H9 (cell line): ENCODE measurements around the gene SRGAP1. TPM values are rescaled to one million over a fixed set of nuclear protein-coding genes. Genes with fewer than 3 reads are reported as not detected.

Source experiments
- DNase-seq: peaks from one replicate; pipeline ENCODE4 v3.0.0-alpha.2; 2017
- H2AFZ ChIP-seq: one replicate; pipeline ENCODE4 v1.6.1; 2013; ENCODE audit warnings: mild to moderate bottlenecking, low read length, control low read depth, moderate library complexity
- H2AK5ac ChIP-seq: 2 replicates; pipeline ENCODE4 v1.6.1; 2013; ENCODE audit warnings: low read length, control low read depth, mixed read lengths; ENCODE audit not compliant: insufficient read length
- H2BK120ac ChIP-seq: one replicate; pipeline ENCODE4 v1.6.1; 2013; ENCODE audit warnings: low read depth, mild to moderate bottlenecking, low read length, control low read depth, inconsistent platforms; ENCODE audit not compliant: poor library complexity, severe bottlenecking
- H2BK12ac ChIP-seq: 2 replicates; pipeline ENCODE4 v1.6.1; 2013; ENCODE audit warnings: low read length, control low read depth, mixed read lengths, low read depth; ENCODE audit not compliant: insufficient read length
- H2BK15ac ChIP-seq: 2 replicates; pipeline ENCODE4 v1.6.1; 2013; ENCODE audit warnings: low read depth, low read length, control low read depth
- H2BK20ac ChIP-seq: one replicate; pipeline ENCODE4 v1.6.1; 2013; ENCODE audit warnings: low read depth, mild to moderate bottlenecking, low read length, control low read depth, inconsistent platforms; ENCODE audit not compliant: poor library complexity, severe bottlenecking
- H2BK5ac ChIP-seq: 2 replicates; pipeline ENCODE4 v1.6.1; 2013; ENCODE audit warnings: low read length, control low read depth, mixed read lengths; ENCODE audit not compliant: insufficient read length
- H3K14ac ChIP-seq: 2 replicates; pipeline ENCODE4 v1.6.1; 2013; ENCODE audit warnings: low read length, control low read depth; ENCODE audit not compliant: insufficient read depth
- H3K18ac ChIP-seq: 2 replicates; pipeline ENCODE4 v1.6.1; 2013; ENCODE audit warnings: low read depth, mild to moderate bottlenecking, mixed read lengths, low read length, control low read depth; ENCODE audit not compliant: insufficient read length
- H3K23ac ChIP-seq: 2 replicates; pipeline ENCODE4 v1.6.1; 2013; ENCODE audit warnings: low read length, control low read depth, mixed read lengths, low read depth; ENCODE audit not compliant: insufficient read length
- H3K23me2 ChIP-seq: 2 replicates; pipeline ENCODE4 v1.6.1; 2013; ENCODE audit warnings: low read depth, mild to moderate bottlenecking, mixed read lengths, low read length, control low read depth; ENCODE audit not compliant: insufficient read length, poor library complexity, severe bottlenecking
- H3K27ac ChIP-seq: 2 replicates; pipeline ENCODE4 v1.5.1; 2013; ENCODE audit warnings: low read length, control low read depth, mixed read lengths, low read depth; ENCODE audit not compliant: insufficient read length
- H3K27me3 ChIP-seq: 2 replicates; pipeline ENCODE4 v1.6.1; 2013; ENCODE audit warnings: low read length, control low read depth, inconsistent platforms; ENCODE audit not compliant: insufficient read depth
- H3K4ac ChIP-seq: 2 replicates; pipeline ENCODE4 v1.6.1; 2013; ENCODE audit warnings: low read depth, mild to moderate bottlenecking, control low read depth, inconsistent platforms, low read length, moderate library complexity
- H3K4me1 ChIP-seq: 2 replicates; pipeline ENCODE4 v1.6.1; 2013; ENCODE audit warnings: low read length, control low read depth, inconsistent platforms; ENCODE audit not compliant: insufficient read depth
- H3K4me2 ChIP-seq: 2 replicates; pipeline ENCODE4 v1.6.1; 2013; ENCODE audit warnings: low read length, control low read depth, mixed read lengths; ENCODE audit not compliant: insufficient read length, insufficient read depth
- H3K56ac ChIP-seq: 2 replicates; pipeline ENCODE4 v1.6.1; 2013; ENCODE audit warnings: low read depth, mild to moderate bottlenecking, mixed read lengths, low read length, control low read depth; ENCODE audit not compliant: insufficient read length
- H3K79me1 ChIP-seq: 2 replicates; pipeline ENCODE4 v1.6.1; 2013; ENCODE audit warnings: low read depth, mild to moderate bottlenecking, moderate library complexity, low read length, control low read depth, inconsistent platforms; ENCODE audit not compliant: insufficient read depth, poor library complexity, severe bottlenecking
- H3K79me2 ChIP-seq: 2 replicates; pipeline ENCODE4 v1.6.1; 2013; ENCODE audit warnings: low read length, control low read depth, inconsistent platforms; ENCODE audit not compliant: insufficient read depth
- H3K9ac ChIP-seq: 2 replicates; pipeline ENCODE4 v1.6.1; 2013; ENCODE audit warnings: low read length, control low read depth, mixed read lengths; ENCODE audit not compliant: insufficient read length; ENCODE audit errors: extremely low read depth
- H3K9me3 ChIP-seq: one replicate; pipeline ENCODE4 v1.6.1; 2013; ENCODE audit warnings: low read depth, low read length, inconsistent platforms; ENCODE audit not compliant: control insufficient read depth
- H3T11ph ChIP-seq: one replicate; pipeline ENCODE4 v1.6.1; 2013; ENCODE audit warnings: mild to moderate bottlenecking, low read length, control low read depth, inconsistent platforms
- H4K20me1 ChIP-seq: one replicate; pipeline ENCODE4 v1.6.1; 2013; ENCODE audit not compliant: control insufficient read depth, insufficient read length, insufficient read depth
- H4K5ac ChIP-seq: 2 replicates; pipeline ENCODE4 v1.6.1; 2013; ENCODE audit warnings: low read depth, mild to moderate bottlenecking, mixed read lengths, low read length, control low read depth; ENCODE audit not compliant: insufficient read length
- H4K8ac ChIP-seq: replicated peaks from 2 replicates; pipeline ENCODE4 v1.6.1; 2013; ENCODE audit warnings: low read length, control low read depth, mixed read lengths, low read depth; ENCODE audit not compliant: insufficient read length
- H4K91ac ChIP-seq: 2 replicates; pipeline ENCODE4 v1.6.1; 2013; ENCODE audit warnings: low read depth, mild to moderate bottlenecking, moderate library complexity, mixed read lengths, low read length, control low read depth; ENCODE audit not compliant: insufficient read length
- H3K27ac Mint-ChIP-seq, 3 experiments: 2 replicates in 2 of 3; 3 replicates in 1 of 3; pipeline ENCODE4 v1.8.0; 2020 to 2021; ENCODE audit warnings: mixed read lengths in 3 of 3, mild to moderate bottlenecking in 1 of 3, moderate library complexity in 1 of 3
- H3K27me3 Mint-ChIP-seq: 2 replicates; pipeline ENCODE4 v1.8.0; 2021; ENCODE audit warnings: low read depth, mild to moderate bottlenecking, moderate library complexity, mixed read lengths
- H3K36me3 Mint-ChIP-seq, 3 experiments: 2 replicates in 2 of 3; 3 replicates in 1 of 3; pipeline ENCODE4 v1.8.0; 2020 to 2021; ENCODE audit warnings: low read depth in 3 of 3, mixed read lengths in 3 of 3; ENCODE audit not compliant: insufficient read depth in 1 of 3
- H3K4me1 Mint-ChIP-seq, 2 experiments: 2 replicates each; pipeline ENCODE4 v1.8.0; 2020; ENCODE audit warnings: mixed read lengths in 2 of 2
- H3K4me3 Mint-ChIP-seq, 2 experiments: 2 replicates in 1 of 2; 3 replicates in 1 of 2; pipeline ENCODE4 v1.8.0; 2020 to 2021; ENCODE audit warnings: mild to moderate bottlenecking in 2 of 2, mixed read lengths in 2 of 2, moderate library complexity in 1 of 2
- H3K9me3 Mint-ChIP-seq, 2 experiments: 2 replicates in 1 of 2; 3 replicates in 1 of 2; pipeline ENCODE4 v1.8.0; 2020; ENCODE audit warnings: mild to moderate bottlenecking in 2 of 2, mixed read lengths in 2 of 2, moderate library complexity in 1 of 2
- CTCF ChIP-seq: fragments of 200-600 bp; sonication (generic); conservative IDR thresholded peaks from 3 replicates; pipeline ENCODE4 v1.8.0; 2021; ENCODE audit warnings: antibody characterized with exemption, mild to moderate bottlenecking
- WGBS: extraction: QIAGEN DNeasy Blood & Tissue Kit; methylation state at CpG from one replicate; pipeline ENCODE4 v1.1.7; 2013; ENCODE audit warnings: missing lambda C conversion rate, low lambda C conversion rate, mixed read lengths; ENCODE audit not compliant: insufficient read length; ENCODE audit errors: extremely low coverage; 5-methylcytosine and 5-hydroxymethylcytosine counted together
- total RNA-seq: library from RNA; stranded (reverse); gene quantifications from 2 replicates; pipeline ENCODE4 v1.2.1, GENCODE V29; 2021

SRGAP1 gene
- total RNA-seq, 1 experiment from 2014 or later: 4.8 TPM

GRCh38 chr12:63907561-63907960 lies 63.1 kb downstream of the SRGAP1 start:
- no peak overlapping the region for H2BK20ac ChIP-seq
- no peak overlapping the region for H2BK120ac ChIP-seq
- Mint-ChIP-seq H3K4me3 (no peak overlapping the region), H3K4me1 (no peaks in the 10 kb centered on the region), H3K36me3 (peaks cover 0 to 4% (median 0%) of the 10 kb centered on the region in 3 experiments; a peak in 1 of 7 replicates), H3K27me3 (no peaks in the 10 kb centered on the region), H3K9me3 (peaks cover 3% of the 10 kb centered on the region in 2 experiments; a peak in 3 of 5 replicates), H3K27ac (no peak overlapping the region)
- no peak overlapping the region for H4K91ac ChIP-seq
- no peak overlapping the region for H3K27ac ChIP-seq
- no peak overlapping the region for H3K14ac ChIP-seq
- no peak overlapping the region for H3K4ac ChIP-seq
- TF ChIP-seq CTCF: no peak
- H2BK15ac ChIP-seq: no peak overlapping the region
- H3K9ac ChIP-seq: no peak overlapping the region
- DNase-seq: no peak
- H3K79me2 ChIP-seq: no peaks in the 10 kb centered on the region
- H3T11ph ChIP-seq: no peak overlapping the region
- H3K79me1 ChIP-seq: peaks cover 3% of the 10 kb centered on the region
- no peak overlapping the region for H4K8ac ChIP-seq
- no peak overlapping the region for H4K5ac ChIP-seq
- no peak overlapping the region for H3K4me2 ChIP-seq
- no peak overlapping the region for H2BK12ac ChIP-seq
- no peak overlapping the region for H3K18ac ChIP-seq
- H3K23me2 ChIP-seq: no peaks in the 10 kb centered on the region
- no peaks in the 10 kb centered on the region for H3K9me3 ChIP-seq
- H2BK5ac ChIP-seq: no peak overlapping the region
- no peaks in the 10 kb centered on the region for H4K20me1 ChIP-seq
- no peak overlapping the region for H3K23ac ChIP-seq
- H3K4me1 ChIP-seq: no peaks in the 10 kb centered on the region
- no peak overlapping the region for H3K56ac ChIP-seq
- no CpG with 5 or more reads among the region's 2 CpGs for WGBS
- H3K27me3 ChIP-seq: no peaks in the 10 kb centered on the region
- H2AK5ac ChIP-seq: no peak overlapping the region
- H2AFZ ChIP-seq: no peak overlapping the region
